GM19455 (cell line): ENCODE data around the gene SARDH.

Source experiments
- ATAC-seq: cut with Tn5 transposase; IDR thresholded peaks from one replicate; pipeline ENCODE4 v1.9.1; 2021; ENCODE audit not compliant: unreplicated experiment

Gene SARDH

GRCh38 chr9:133653638-133654037 is 84.5 kb downstream of the SARDH start:
- no peak for ATAC-seq

- no peak for ATAC-seq
Measured at GRCh38 chr9:133650026-133650425, 88.1 kb downstream of the SARDH start.

GRCh38 chr9:133649194-133649593 is 89.0 kb downstream of the SARDH start:
- no peak for ATAC-seq

- ATAC-seq = no peak
Measured at GRCh38 chr9:133647765-133648469, 90.2 kb downstream of the SARDH start.

GRCh38 chr9:133647148-133647547 is 91.0 kb downstream of the SARDH start:
- ATAC-seq = no peak

- ATAC-seq = no peak
Measured at GRCh38 chr9:133645021-133645765, 93.0 kb downstream of the SARDH start.

- no peak for ATAC-seq
Measured at GRCh38 chr9:133643978-133644760, 94.0 kb downstream of the SARDH start.

GRCh38 chr9:133643362-133643755 is 94.8 kb downstream of the SARDH start:
- ATAC-seq = no peak

- ATAC-seq = no peak
Measured at GRCh38 chr9:133642708-133643361, 95.3 kb downstream of the SARDH start.

- no peak for ATAC-seq
Measured at GRCh38 chr9:133641861-133642595, 96.1 kb downstream of the SARDH start.

GRCh38 chr9:133641396-133641655 is 96.8 kb downstream of the SARDH start:
- no peak for ATAC-seq

GRCh38 chr9:133640580-133641395 is 97.4 kb downstream of the SARDH start:
- no peak for ATAC-seq

GRCh38 chr9:133640160-133640559 is 98.0 kb downstream of the SARDH start:
- no peak for ATAC-seq

GRCh38 chr9:133639613-133640012 is 98.5 kb downstream of the SARDH start:
- no peak for ATAC-seq

GRCh38 chr9:133638711-133639110 is 99.4 kb downstream of the SARDH start:
- ATAC-seq = no peak

- no peak for ATAC-seq
Measured at GRCh38 chr9:133638076-133638475, 100.1 kb downstream of the SARDH start.

- ATAC-seq = no peak
Measured at GRCh38 chr9:133637451-133638055, 100.6 kb downstream of the SARDH start.

GRCh38 chr9:133636902-133637301 is 101.2 kb downstream of the SARDH start:
- ATAC-seq = no peak
